ENCODE measurements around the gene CETN1.

DNA sequence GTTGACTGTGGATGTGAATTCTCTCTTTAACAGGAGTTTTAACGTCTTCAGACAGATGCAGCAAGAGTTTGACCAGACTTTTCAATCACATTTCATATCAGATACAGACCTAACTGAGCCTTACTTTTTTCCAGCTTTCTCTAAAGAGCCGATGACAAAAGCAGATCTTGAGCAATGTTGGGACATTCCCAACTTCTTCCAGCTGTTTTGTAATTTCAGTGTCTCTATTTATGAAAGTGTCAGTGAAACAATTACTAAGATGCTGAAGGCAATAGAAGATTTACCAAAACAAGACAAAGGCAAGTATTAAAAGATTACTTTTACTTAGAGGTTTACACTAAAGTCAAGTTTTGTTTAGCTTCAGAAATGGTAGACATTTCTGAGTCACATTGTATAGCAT, 47.1 kb downstream of the CETN1 start:
- TF ChIP-seq, protein P1, sequence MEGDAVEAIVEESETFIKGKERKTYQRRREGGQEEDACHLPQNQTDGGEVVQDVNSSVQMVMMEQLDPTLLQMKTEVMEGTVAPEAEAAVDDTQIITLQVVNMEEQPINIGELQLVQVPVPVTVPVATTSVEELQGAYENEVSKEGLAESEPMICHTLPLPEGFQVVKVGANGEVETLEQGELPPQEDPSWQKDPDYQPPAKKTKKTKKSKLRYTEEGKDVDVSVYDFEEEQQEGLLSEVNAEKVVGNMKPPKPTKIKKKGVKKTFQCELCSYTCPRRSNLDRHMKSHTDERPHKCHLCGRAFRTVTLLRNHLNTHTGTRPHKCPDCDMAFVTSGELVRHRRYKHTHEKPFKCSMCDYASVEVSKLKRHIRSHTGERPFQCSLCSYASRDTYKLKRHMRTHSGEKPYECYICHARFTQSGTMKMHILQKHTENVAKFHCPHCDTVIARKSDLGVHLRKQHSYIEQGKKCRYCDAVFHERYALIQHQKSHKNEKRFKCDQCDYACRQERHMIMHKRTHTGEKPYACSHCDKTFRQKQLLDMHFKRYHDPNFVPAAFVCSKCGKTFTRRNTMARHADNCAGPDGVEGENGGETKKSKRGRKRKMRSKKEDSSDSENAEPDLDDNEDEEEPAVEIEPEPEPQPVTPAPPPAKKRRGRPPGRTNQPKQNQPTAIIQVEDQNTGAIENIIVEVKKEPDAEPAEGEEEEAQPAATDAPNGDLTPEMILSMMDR (conservative IDR thresholded peaks at IDR 0.05; ENCODE audit: low read depth, low read length) = no peak
- no peak for TF ChIP-seq EZH2 (IDR thresholded peaks at IDR 0.05; ENCODE audit: borderline replicate concordance, low read depth, low read length, poor library complexity, severe bottlenecking)

Data from A673 (cell line).